Neuronal stem cell (in vitro differentiated cells): ENCODE results near the gene TAF13.

Experiments used
- DNase-seq: peaks from one replicate; pipeline ENCODE4 v3.0.0-alpha.2; 2013; ENCODE audit warnings: low spot score
- H2AFZ ChIP-seq: one replicate; pipeline ENCODE4 v1.6.1; 2013; ENCODE audit warnings: mild to moderate bottlenecking, low read length, inconsistent platforms
- H2AK5ac ChIP-seq: 2 replicates; pipeline ENCODE4 v1.6.1; 2013; ENCODE audit warnings: low read depth, mild to moderate bottlenecking, inconsistent platforms, low read length, moderate library complexity, mixed read lengths
- H2BK120ac ChIP-seq: 2 replicates; pipeline ENCODE4 v1.6.1; 2013; ENCODE audit warnings: low read depth, mild to moderate bottlenecking, inconsistent platforms, low read length, moderate library complexity, mixed read lengths
- H2BK12ac ChIP-seq: one replicate; pipeline ENCODE4 v1.6.1; 2013; ENCODE audit warnings: low read length, inconsistent platforms
- H2BK15ac ChIP-seq: 2 replicates; pipeline ENCODE4 v1.6.1; 2013; ENCODE audit warnings: mild to moderate bottlenecking, low read length, inconsistent platforms, mixed read lengths
- H2BK5ac ChIP-seq: one replicate; pipeline ENCODE4 v1.6.1; 2013; ENCODE audit warnings: inconsistent platforms, mild to moderate bottlenecking, low read length, moderate library complexity
- H3K14ac ChIP-seq: one replicate; pipeline ENCODE4 v1.6.1; 2013; ENCODE audit warnings: low read length, inconsistent platforms
- H3K18ac ChIP-seq: 2 replicates; pipeline ENCODE4 v1.6.1; 2013; ENCODE audit warnings: low read length, inconsistent platforms
- H3K23ac ChIP-seq: 2 replicates; pipeline ENCODE4 v1.6.1; 2013; ENCODE audit warnings: low read depth, mild to moderate bottlenecking, mixed read lengths, low read length, inconsistent platforms; ENCODE audit not compliant: poor library complexity
- H3K27ac ChIP-seq: replicated peaks from 3 replicates; pipeline ENCODE4 v1.5.1; 2013; ENCODE audit warnings: low read length, inconsistent platforms
- H3K27me3 ChIP-seq, 3 experiments: 2 replicates each; pipeline ENCODE4 v1.6.1; 2013; ENCODE audit warnings: low read length in 3 of 3, mild to moderate bottlenecking in 2 of 3, inconsistent platforms in 1 of 3, low read depth in 1 of 3, mixed read lengths in 1 of 3, moderate library complexity in 1 of 3; ENCODE audit not compliant: control insufficient read depth in 3 of 3, insufficient read depth in 3 of 3
- H3K36me3 ChIP-seq, 2 donors: replicated peaks in 1 of 2; 2 replicates each; pipeline ENCODE4 v1.6.1; 2013; ENCODE audit warnings: low read length in 2 of 2; ENCODE audit not compliant: control insufficient read depth in 2 of 2, insufficient read depth in 2 of 2
- H3K4ac ChIP-seq: 2 replicates; pipeline ENCODE4 v1.6.1; 2013; ENCODE audit warnings: inconsistent platforms, mild to moderate bottlenecking, low read length, moderate library complexity
- H3K4me1 ChIP-seq, 2 donors: 1 replicate in 1 of 2; 2 replicates in 1 of 2; pipeline ENCODE4 v1.6.1; 2013; ENCODE audit warnings: low read length in 2 of 2, low read depth in 1 of 2; ENCODE audit not compliant: control insufficient read depth in 2 of 2, insufficient read depth in 1 of 2
- H3K4me2 ChIP-seq: one replicate; pipeline ENCODE4 v1.6.1; 2013; ENCODE audit warnings: mild to moderate bottlenecking, low read length, inconsistent platforms; ENCODE audit not compliant: insufficient read depth, poor library complexity, severe bottlenecking
- H3K4me3 ChIP-seq, 2 donors: 2 replicates each; pipeline ENCODE4 v1.5.1; 2013; ENCODE audit warnings: low read length in 2 of 2, mild to moderate bottlenecking in 2 of 2, inconsistent platforms in 1 of 2, moderate library complexity in 1 of 2
- H3K79me1 ChIP-seq: one replicate; pipeline ENCODE4 v1.6.1; 2013; ENCODE audit warnings: low read depth, mild to moderate bottlenecking, inconsistent platforms, low read length, moderate library complexity
- H3K9ac ChIP-seq: one replicate; pipeline ENCODE4 v1.6.1; 2013; ENCODE audit warnings: mild to moderate bottlenecking, low read depth, low read length, inconsistent platforms; ENCODE audit not compliant: poor library complexity
- H3K9me3 ChIP-seq, 2 donors: replicated peaks in 1 of 2; 2 replicates each; pipeline versions ENCODE3 to v1.6.1; 2013; ENCODE audit warnings: low read length in 2 of 2, mild to moderate bottlenecking in 2 of 2, inconsistent platforms in 1 of 2, low read depth in 1 of 2, mixed read lengths in 1 of 2, moderate library complexity in 1 of 2; ENCODE audit not compliant: control insufficient read depth in 2 of 2, insufficient read depth in 1 of 2
- H4K8ac ChIP-seq: one replicate; pipeline ENCODE4 v1.6.1; 2013; ENCODE audit warnings: low read depth, mild to moderate bottlenecking, inconsistent platforms, low read length, moderate library complexity
- H4K91ac ChIP-seq: one replicate; pipeline ENCODE4 v1.6.1; 2013; ENCODE audit warnings: low read length, low read depth, mild to moderate bottlenecking, inconsistent platforms; ENCODE audit not compliant: poor library complexity
- WGBS, 2 donors: extraction: QIAGEN DNeasy Blood & Tissue Kit; methylation state at CpG; one replicate each; pipeline ENCODE4 v1.1.7; 2013; ENCODE audit warnings: missing lambda C conversion rate in 2 of 2, mixed read lengths in 1 of 2; ENCODE audit not compliant: insufficient read length in 2 of 2, insufficient replicate concordance in 1 of 2; ENCODE audit errors: extremely low coverage in 2 of 2; 5-methylcytosine and 5-hydroxymethylcytosine counted together

TAF13 gene

GRCh38 chr1:109084563-109085517 lies 9.0 kb upstream of the TAF13 start:
- no peaks in the 10 kb centered on the region for H3K79me1 ChIP-seq
- H2BK5ac ChIP-seq: no peak overlapping the region
- H3K36me3 ChIP-seq: no peaks in the 10 kb centered on the region
- H4K91ac ChIP-seq: no peak overlapping the region
- H3K18ac ChIP-seq: no peak overlapping the region
- H3K9ac ChIP-seq: no peak overlapping the region
- H2AK5ac ChIP-seq: no peak overlapping the region
- H3K23ac ChIP-seq: no peak overlapping the region
- peak overlapping the region; percentile 51 for H2AFZ ChIP-seq
- H2BK120ac ChIP-seq: no peak overlapping the region
- H4K8ac ChIP-seq: no peak overlapping the region
- peaks cover 0 to 13% of the 10 kb centered on the region in 2 donors for H3K4me1 ChIP-seq
- H3K27ac ChIP-seq: no peak overlapping the region
- peaks cover 0 to 5% of the 10 kb centered on the region in 2 donors for H3K9me3 ChIP-seq
- no peak overlapping the region for H2BK12ac ChIP-seq
- no peak overlapping the region for H3K14ac ChIP-seq
- H3K4me2 ChIP-seq: no peak overlapping the region
- no peak overlapping the region for H2BK15ac ChIP-seq
- H3K27me3 ChIP-seq: no peaks in the 10 kb centered on the region
- DNase-seq: no peak
- WGBS, 2 donors: no CpG with 5 or more reads among the region's 13 CpGs
- no peak overlapping the region for H3K4ac ChIP-seq
- H3K4me3 ChIP-seq: no peak overlapping the region

- H3K4me2 ChIP-seq: no peak overlapping the region
- H2AFZ ChIP-seq: peak overlapping the region; percentile 82
- H3K9ac ChIP-seq: no peak overlapping the region
- no peak overlapping the region for H2BK15ac ChIP-seq
- H3K4ac ChIP-seq: no peak overlapping the region
- no CpG with 5 or more reads among the region's 1 CpG for WGBS, 2 donors
- H2BK5ac ChIP-seq: no peak overlapping the region
- H3K18ac ChIP-seq: no peak overlapping the region
- DNase-seq: no peak
- no peak overlapping the region for H3K27ac ChIP-seq
- H4K8ac ChIP-seq: no peak overlapping the region
- H4K91ac ChIP-seq: no peak overlapping the region
- no peaks in the 10 kb centered on the region for H3K9me3 ChIP-seq
- H3K27me3 ChIP-seq: no peaks in the 10 kb centered on the region
- H2BK120ac ChIP-seq: no peak overlapping the region
- peaks cover 0 to 13% of the 10 kb centered on the region in 2 donors for H3K4me1 ChIP-seq
- H2AK5ac ChIP-seq: no peak overlapping the region
- H3K23ac ChIP-seq: no peak overlapping the region
- H3K79me1 ChIP-seq: no peaks in the 10 kb centered on the region
- no peak overlapping the region for H2BK12ac ChIP-seq
- no peak overlapping the region for H3K14ac ChIP-seq
- no peak overlapping the region for H3K4me3 ChIP-seq
- H3K36me3 ChIP-seq: no peaks in the 10 kb centered on the region
Observed at GRCh38 chr1:109083923-109084322, 8.1 kb upstream of the TAF13 start.

DNA sequence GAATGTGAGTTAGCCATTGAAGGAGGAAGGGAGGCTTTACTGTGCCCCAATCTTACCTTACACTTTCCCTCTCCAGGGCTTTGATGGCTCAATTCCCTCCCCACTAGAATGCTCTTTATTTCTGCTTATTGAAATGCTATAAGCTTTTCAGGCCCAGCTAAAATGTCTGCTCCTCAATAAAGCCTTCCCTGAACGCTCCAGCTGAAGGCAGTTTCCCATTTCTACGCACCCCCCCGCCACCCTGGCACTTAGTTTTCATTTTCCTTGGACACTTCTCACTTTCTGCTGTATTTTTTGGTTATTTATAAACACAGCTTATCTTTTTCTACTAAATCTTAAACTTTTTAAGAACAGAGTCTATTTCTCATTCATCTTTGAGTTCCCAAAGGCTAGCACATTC lies 7.7 kb upstream of the TAF13 start:
- no peak overlapping the region for H3K18ac ChIP-seq
- no peak overlapping the region for H4K8ac ChIP-seq
- no peak overlapping the region for H3K4me3 ChIP-seq
- H2BK12ac ChIP-seq: no peak overlapping the region
- no CpG with 5 or more reads among the region's 3 CpGs for WGBS, 2 donors
- no peaks in the 10 kb centered on the region for H3K27me3 ChIP-seq
- H3K79me1 ChIP-seq: no peaks in the 10 kb centered on the region
- no peak overlapping the region for H2BK15ac ChIP-seq
- no peak overlapping the region for H3K27ac ChIP-seq
- H3K14ac ChIP-seq: no peak overlapping the region
- no peak overlapping the region for H3K4ac ChIP-seq
- peak overlapping the region; percentile 82 for H2AFZ ChIP-seq
- H4K91ac ChIP-seq: no peak overlapping the region
- no peak overlapping the region for H3K23ac ChIP-seq
- H3K4me2 ChIP-seq: no peak overlapping the region
- DNase-seq: no peak
- no peak overlapping the region for H3K9ac ChIP-seq
- H3K4me1 ChIP-seq: peaks cover 0 to 13% of the 10 kb centered on the region in 2 donors
- no peaks in the 10 kb centered on the region for H3K9me3 ChIP-seq
- no peaks in the 10 kb centered on the region for H3K36me3 ChIP-seq
- H2AK5ac ChIP-seq: no peak overlapping the region
- H2BK120ac ChIP-seq: no peak overlapping the region
- no peak overlapping the region for H2BK5ac ChIP-seq

- H2BK120ac ChIP-seq: no peak overlapping the region
- H2AFZ ChIP-seq: peak overlapping the region; percentile 79
- peaks cover 0 to 13% of the 10 kb centered on the region in 2 donors for H3K4me1 ChIP-seq
- no peak overlapping the region for H3K4me3 ChIP-seq
- no peak overlapping the region for H4K8ac ChIP-seq
- no peak overlapping the region for H2BK12ac ChIP-seq
- H3K9ac ChIP-seq: no peak overlapping the region
- H3K36me3 ChIP-seq: no peaks in the 10 kb centered on the region
- DNase-seq: no peak
- no peak overlapping the region for H3K27ac ChIP-seq
- H3K18ac ChIP-seq: no peak overlapping the region
- no peak overlapping the region for H3K23ac ChIP-seq
- H2AK5ac ChIP-seq: no peak overlapping the region
- H4K91ac ChIP-seq: no peak overlapping the region
- no peak overlapping the region for H3K4me2 ChIP-seq
- WGBS, 2 donors: no CpG with 5 or more reads among the region's 5 CpGs
- H2BK15ac ChIP-seq: no peak overlapping the region
- no peak overlapping the region for H3K14ac ChIP-seq
- no peaks in the 10 kb centered on the region for H3K9me3 ChIP-seq
- no peaks in the 10 kb centered on the region for H3K79me1 ChIP-seq
- no peak overlapping the region for H2BK5ac ChIP-seq
- no peaks in the 10 kb centered on the region for H3K27me3 ChIP-seq
- no peak overlapping the region for H3K4ac ChIP-seq
Observed at GRCh38 chr1:109080441-109081082, 4.8 kb upstream of the TAF13 start.
